WTC11 (cell line): ENCODE measurements around the gene KLRK1. TPM values are rescaled to one million over a fixed set of nuclear protein-coding genes. Genes with fewer than 3 reads are reported as not detected.

Source experiments
- ATAC-seq: fragments of 200-7000 bp; cut with Tn5 transposase; 2 replicates; pipeline ENCODE4 v1.10.0; 2021; ENCODE audit warnings: mild to moderate bottlenecking, moderate library complexity
- CTCF ChIA-PET: fragments of 300-600 bp; sonication (Branson Sonifier 250); formaldehyde crosslinking; loops from one replicate; lab custom pipeline; 2021; ENCODE audit warnings: antibody characterized with exemption; lab: Charles Lee
- POLR2A ChIA-PET: fragments of 350-600 bp; sonication (Branson Sonifier 250); formaldehyde crosslinking; loops from one replicate; lab custom pipeline; 2021; ENCODE audit warnings: antibody characterized with exemption; lab: Charles Lee
- DNase-seq: peaks from one replicate; pipeline ENCODE4 v3.0.0; 2021; ENCODE audit warnings: low spot score
- H3K27ac Mint-ChIP-seq: 2 replicates; pipeline ENCODE4 v1.8.0; 2021; ENCODE audit warnings: mixed read lengths
- H3K27me3 Mint-ChIP-seq: 2 replicates; pipeline ENCODE4 v1.8.0; 2021; ENCODE audit warnings: low read depth, mild to moderate bottlenecking, moderate library complexity, mixed read lengths
- H3K36me3 Mint-ChIP-seq: 2 replicates; pipeline ENCODE4 v1.8.0; 2021; ENCODE audit warnings: mixed read lengths
- H3K4me1 Mint-ChIP-seq: 2 replicates; pipeline ENCODE4 v1.8.0; 2022; ENCODE audit warnings: mixed read lengths
- H3K4me3 Mint-ChIP-seq: 2 replicates; pipeline ENCODE4 v1.8.0; 2021; ENCODE audit warnings: mild to moderate bottlenecking, moderate library complexity, mixed read lengths
- H3K9me3 Mint-ChIP-seq: 2 replicates; pipeline ENCODE4 v1.8.0; 2021; ENCODE audit warnings: mixed read lengths
- ATF2 ChIP-seq: sonication (generic); formaldehyde crosslinking; IDR thresholded peaks from 2 replicates; pipeline ENCODE4 v1.8.1; 2022; ENCODE audit warnings: low read depth, missing genetic modification reagents, borderline replicate concordance
- ATF3 ChIP-seq: sonication (generic); formaldehyde crosslinking; conservative IDR thresholded peaks from 2 replicates; pipeline ENCODE4 v1.8.1; 2022; ENCODE audit warnings: mild to moderate bottlenecking, missing genetic modification reagents
- ATF6 ChIP-seq: sonication (generic); formaldehyde crosslinking; IDR thresholded peaks from 2 replicates; pipeline ENCODE4 v1.8.1; 2023; ENCODE audit warnings: mild to moderate bottlenecking, missing genetic modification reagents
- E2F5 ChIP-seq: sonication (generic); formaldehyde crosslinking; IDR thresholded peaks from 2 replicates; pipeline ENCODE4 v1.8.1; 2022; ENCODE audit warnings: mild to moderate bottlenecking, moderate library complexity, missing genetic modification reagents
- FOXJ3 ChIP-seq: sonication (generic); formaldehyde crosslinking; IDR thresholded peaks from 2 replicates; pipeline ENCODE4 v1.9.0; 2021; ENCODE audit warnings: missing genetic modification reagents, mild to moderate bottlenecking, borderline replicate concordance
- GABPB1 ChIP-seq: sonication (generic); formaldehyde crosslinking; IDR thresholded peaks from 2 replicates; pipeline ENCODE4 v1.8.1; 2023; ENCODE audit warnings: mild to moderate bottlenecking, missing genetic modification reagents
- MAX ChIP-seq: sonication (generic); formaldehyde crosslinking; IDR thresholded peaks from 2 replicates; pipeline ENCODE4 v1.8.0; 2022; ENCODE audit warnings: mild to moderate bottlenecking, missing genetic modification reagents
- MYBL2 ChIP-seq: sonication (generic); formaldehyde crosslinking; IDR thresholded peaks from 2 replicates; pipeline ENCODE4 v1.8.1; 2023; ENCODE audit warnings: mild to moderate bottlenecking, moderate library complexity, missing genetic modification reagents
- SMAD4 ChIP-seq: sonication (generic); formaldehyde crosslinking; IDR thresholded peaks from 2 replicates; pipeline ENCODE4 v1.8.0; 2022; ENCODE audit warnings: mild to moderate bottlenecking, missing genetic modification reagents
- TCF7 ChIP-seq: sonication (generic); formaldehyde crosslinking; IDR thresholded peaks from 2 replicates; pipeline ENCODE4 v1.8.0; 2022; ENCODE audit warnings: mild to moderate bottlenecking, low read depth, missing genetic modification reagents, moderate library complexity
- USF2 ChIP-seq: sonication (generic); formaldehyde crosslinking; IDR thresholded peaks from 2 replicates; pipeline ENCODE4 v1.8.1; 2023; ENCODE audit warnings: mild to moderate bottlenecking, missing genetic modification reagents, moderate library complexity
- ZNF281 ChIP-seq: sonication (generic); formaldehyde crosslinking; IDR thresholded peaks from 2 replicates; pipeline ENCODE4 v1.8.0; 2023; ENCODE audit warnings: mild to moderate bottlenecking, missing genetic modification reagents
- ZNF396 ChIP-seq: fragments of 250-450 bp; sonication (Bioruptor Pico); IDR thresholded peaks from 2 replicates; pipeline ENCODE4 v1.8.0; 2021; ENCODE audit warnings: mild to moderate bottlenecking, moderate library complexity, borderline replicate concordance
- ZNF423 ChIP-seq: fragments of 250-450 bp; sonication (Bioruptor Pico); IDR thresholded peaks from 2 replicates; pipeline ENCODE4 v2.1.2; 2022; ENCODE audit warnings: mild to moderate bottlenecking, moderate library complexity
- ZNF532 ChIP-seq: fragments of 250-450 bp; sonication (Bioruptor Pico); IDR thresholded peaks from 2 replicates; pipeline ENCODE4 v1.9.0; 2021; ENCODE audit warnings: mild to moderate bottlenecking, borderline replicate concordance
- total RNA-seq: library from RNA; stranded (reverse); gene quantifications from 3 replicates; pipeline ENCODE4 v1.2.3, GENCODE V29; 2021

Gene KLRK1
- total RNA-seq, 1 experiment from 2014 or later = 0.15 TPM

GRCh38 chr12:10358969-10359368 is 30.9 kb downstream of the KLRK1 start:
- Mint-ChIP-seq H3K36me3 (peaks cover 14% of the 10 kb centered on the region), H3K27ac (0 out of 2 replicates have a peak overlapping the region, but pooled peaks have one; percentile 32), H3K4me3 (no peak overlapping the region), H3K9me3 (peaks cover 16% of the 10 kb centered on the region), H3K27me3 (no peaks in the 10 kb centered on the region), H3K4me1 (peaks cover 35% of the 10 kb centered on the region)
- TF ChIP-seq SMAD4 (CRISPR knock-in tag) = no peak
- no peak for TF ChIP-seq ATF6 (CRISPR knock-in tag)
- TF ChIP-seq MYBL2 (CRISPR knock-in tag) = no peak
- no peak for TF ChIP-seq ZNF532
- no peak for TF ChIP-seq ATF2 (CRISPR knock-in tag)
- TF ChIP-seq ZNF281 = no peak
- no peak for TF ChIP-seq TCF7
- TF ChIP-seq FOXJ3 (CRISPR knock-in tag) = no peak
- TF ChIP-seq ATF3 = no peak
- TF ChIP-seq USF2 (CRISPR knock-in tag) = no peak
- no peak for TF ChIP-seq GABPB1 (CRISPR knock-in tag)
- no peak for TF ChIP-seq ZNF423 (CRISPR knock-in tag)
- DNase-seq = no peak
- no peak for ATAC-seq
- ChIA-PET CTCF (no interaction called here), POLR2A (no interaction called here)

- H3K36me3 Mint-ChIP-seq = peaks cover 15% of the 10 kb centered on the region
- peaks cover 42% of the 10 kb centered on the region for H3K4me1 Mint-ChIP-seq
- no peaks in the 10 kb centered on the region for H3K27me3 Mint-ChIP-seq
- peaks cover 17% of the 10 kb centered on the region for H3K9me3 Mint-ChIP-seq
- ChIA-PET CTCF (no interaction called here), POLR2A (no interaction called here)
- ATAC-seq = no peak
- no peak overlapping the region for H3K27ac Mint-ChIP-seq
- DNase-seq = no peak
- TF ChIP-seq ZNF396 (no peak), MAX (CRISPR knock-in tag) (no peak), TCF7 (no peak), E2F5 (CRISPR knock-in tag) (no peak)
- TF ChIP-seq, all 79 proteins: peak for 0
- no peak overlapping the region for H3K4me3 Mint-ChIP-seq
These were observed 31.7 kb downstream of the KLRK1 start for GRCh38 chr12:10358131-10358530.
